UCSD-AML1 (cell line): ENCODE data around the gene FHOD3.

Source experiments
- DNase-seq: peaks from one replicate; lab custom pipeline; 2025; ENCODE audit not compliant: unreplicated experiment; lab: John Stamatoyannopoulos, UW

The FHOD3 gene

GRCh38 chr18:36465276-36465675 is 167.8 kb downstream of the FHOD3 start:
- no peak for DNase-seq

DNA sequence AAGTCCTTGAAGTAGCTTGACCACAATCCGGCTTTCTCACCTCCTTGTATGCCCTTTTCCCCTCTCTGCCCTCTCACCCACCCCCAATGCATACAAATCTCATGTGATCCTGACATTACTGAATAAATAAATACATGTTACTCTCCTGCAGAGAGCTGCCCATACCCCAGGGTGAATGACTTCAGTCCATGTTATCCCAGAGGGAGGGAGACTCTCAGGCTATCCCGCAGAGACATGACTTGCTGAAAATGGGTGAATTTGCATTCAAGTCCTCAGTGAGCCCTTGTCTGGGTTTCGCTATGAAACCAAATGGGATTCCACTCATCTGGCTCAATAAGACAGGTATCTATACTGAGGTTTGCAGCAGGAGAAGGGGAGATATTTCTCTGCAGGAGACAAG is 168.5 kb downstream of the FHOD3 start:
- no peak for DNase-seq

DNA sequence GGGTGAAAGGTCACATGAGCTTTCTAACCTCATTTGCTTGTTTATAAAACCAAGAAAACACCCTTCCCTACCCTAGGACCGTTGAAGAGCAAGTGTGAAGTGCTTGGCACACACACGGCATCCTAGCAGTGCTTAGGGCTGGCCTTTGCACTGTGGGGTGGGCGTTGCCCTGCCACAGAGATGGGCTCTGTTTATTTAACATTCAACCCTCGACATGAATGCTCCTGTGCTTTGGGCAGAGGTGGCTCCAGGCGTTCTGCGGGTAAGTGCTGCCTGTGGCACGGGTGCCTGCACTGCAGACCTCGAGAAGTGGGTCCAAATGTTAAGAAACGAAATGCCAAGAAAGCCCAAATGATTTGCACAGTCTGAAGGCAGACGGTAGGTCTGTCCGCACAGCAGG is 170.1 kb downstream of the FHOD3 start:
- DNase-seq: no peak

DNA sequence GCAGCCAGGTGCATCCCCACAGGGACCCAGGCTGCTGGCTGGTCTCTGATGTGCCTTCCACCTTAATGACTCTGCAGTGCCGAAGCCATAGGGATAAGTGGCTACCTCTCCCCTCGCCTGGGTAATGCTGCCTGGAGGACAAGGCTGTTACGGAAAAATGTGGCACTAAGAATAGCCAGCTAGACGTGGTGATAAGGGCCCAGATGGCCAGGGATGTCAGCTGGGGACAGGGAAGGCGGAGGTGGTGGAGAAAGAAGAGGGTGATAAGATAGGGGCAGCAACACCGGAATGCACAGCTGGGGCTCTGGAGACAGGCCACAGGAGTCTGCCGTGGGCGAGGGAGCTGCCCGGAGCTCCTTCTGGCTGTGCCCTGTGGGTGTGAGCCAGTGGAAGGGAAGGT is 170.6 kb downstream of the FHOD3 start:
- DNase-seq: no peak

DNA sequence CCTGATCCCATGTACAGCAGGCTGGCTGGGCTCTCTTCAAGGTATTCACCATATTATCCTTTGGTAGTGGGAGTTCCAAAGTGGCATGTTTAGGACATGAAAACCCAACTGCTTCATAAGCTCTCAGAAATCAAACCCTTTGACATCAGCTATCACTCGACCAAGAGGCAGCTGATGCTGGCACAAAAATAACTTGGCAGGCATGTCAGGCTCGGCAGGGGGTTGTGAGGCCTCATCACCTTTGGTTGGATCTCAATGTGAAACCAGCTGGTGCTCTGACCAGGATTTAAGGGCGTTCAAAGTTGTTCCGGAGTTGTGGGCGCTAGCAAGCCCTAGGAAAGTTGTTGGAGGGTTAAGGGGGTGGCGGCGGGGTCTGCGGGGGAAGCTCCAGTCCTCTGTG is 171.9 kb downstream of the FHOD3 start:
- no peak for DNase-seq

DNA sequence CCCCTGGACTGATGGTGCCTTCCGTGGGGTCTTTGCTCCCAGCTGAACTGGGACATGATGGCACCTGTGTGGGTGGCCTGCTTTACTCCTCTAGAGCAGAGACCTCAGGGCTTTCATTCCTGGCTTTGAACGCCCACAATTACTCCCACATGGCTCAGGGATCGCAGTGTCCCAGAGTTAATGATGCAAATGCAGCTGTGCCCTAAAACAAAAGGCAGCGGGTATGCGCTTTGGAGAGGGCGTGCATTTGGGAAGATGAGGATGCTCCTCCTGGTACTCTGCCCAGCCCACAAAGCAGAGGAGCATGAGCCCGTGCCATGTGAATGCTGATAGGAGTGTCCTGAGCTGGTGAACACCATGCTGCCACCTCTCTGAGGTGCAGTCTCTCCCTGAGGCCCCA is 173.4 kb downstream of the FHOD3 start:
- DNase-seq: no peak

DNA sequence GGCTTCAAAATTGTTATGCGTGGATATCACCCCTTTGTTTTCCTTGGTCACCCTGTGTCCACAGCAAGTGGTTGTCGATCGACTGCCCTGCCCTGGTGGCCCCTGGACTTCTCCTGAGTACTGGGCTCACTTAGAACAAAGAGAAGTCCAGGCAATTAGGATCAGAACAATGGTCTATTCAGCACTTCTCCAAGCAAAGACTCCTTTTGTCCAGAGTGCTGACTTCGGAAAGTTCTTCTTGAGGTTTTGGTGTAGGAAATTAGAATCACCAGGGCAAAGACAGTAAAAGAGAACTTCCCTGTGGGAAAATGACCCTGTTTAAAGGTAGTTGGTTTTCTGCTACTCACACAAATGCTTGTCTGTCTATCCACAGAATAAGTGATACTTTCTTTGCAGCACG is 173.9 kb downstream of the FHOD3 start:
- no peak for DNase-seq

GRCh38 chr18:36476433-36476832 is 178.9 kb downstream of the FHOD3 start:
- DNase-seq: no peak

GRCh38 chr18:36477776-36478175 is 180.3 kb downstream of the FHOD3 start:
- DNase-seq: no peak

- DNase-seq: no peak
These were observed 183.7 kb downstream of the FHOD3 start for GRCh38 chr18:36481201-36481657.

- no peak for DNase-seq
These were observed 184.4 kb downstream of the FHOD3 start for GRCh38 chr18:36481935-36482334.

- DNase-seq: peak; percentile 44
These were observed 187.1 kb downstream of the FHOD3 start for GRCh38 chr18:36484591-36484990.

DNA sequence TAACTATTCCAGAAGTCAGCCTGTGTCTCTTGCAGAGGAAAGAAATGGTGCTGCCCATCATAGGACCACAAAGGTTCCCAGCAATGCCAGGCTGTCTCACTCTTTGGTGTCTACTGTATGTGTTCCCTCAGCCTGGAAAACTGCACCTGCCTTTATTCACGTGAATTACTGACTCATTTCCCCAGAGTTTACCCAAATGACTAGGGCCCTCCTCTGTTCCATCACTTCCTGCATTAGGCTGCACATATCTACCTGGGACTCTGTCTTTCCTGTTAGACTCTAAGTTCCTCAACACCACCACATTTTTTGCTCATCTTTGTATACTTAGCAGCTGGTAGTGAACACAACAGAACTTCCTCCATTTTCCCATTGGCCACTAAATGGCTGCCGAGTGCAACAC is 188.3 kb downstream of the FHOD3 start:
- DNase-seq: no peak

DNA sequence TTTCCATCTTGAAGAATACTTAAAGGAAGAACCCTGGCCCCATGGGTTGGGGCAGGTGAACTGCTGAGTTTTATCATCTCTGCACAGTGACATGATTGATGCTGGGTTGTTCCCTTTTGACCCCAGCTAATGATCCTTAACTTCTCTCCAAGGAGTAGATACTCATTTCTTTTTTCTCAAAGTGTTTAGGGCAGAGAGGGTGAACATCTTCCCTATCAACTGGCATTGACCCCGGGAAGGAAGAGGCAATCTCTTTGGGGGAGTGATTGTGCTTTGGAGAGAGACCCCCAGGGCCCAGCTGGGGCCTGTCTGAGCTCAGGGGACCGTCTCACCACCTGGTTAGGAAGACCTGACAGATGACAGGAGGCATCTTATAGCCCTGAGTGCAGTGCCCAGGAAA is 190.6 kb downstream of the FHOD3 start:
- DNase-seq: no peak

DNA sequence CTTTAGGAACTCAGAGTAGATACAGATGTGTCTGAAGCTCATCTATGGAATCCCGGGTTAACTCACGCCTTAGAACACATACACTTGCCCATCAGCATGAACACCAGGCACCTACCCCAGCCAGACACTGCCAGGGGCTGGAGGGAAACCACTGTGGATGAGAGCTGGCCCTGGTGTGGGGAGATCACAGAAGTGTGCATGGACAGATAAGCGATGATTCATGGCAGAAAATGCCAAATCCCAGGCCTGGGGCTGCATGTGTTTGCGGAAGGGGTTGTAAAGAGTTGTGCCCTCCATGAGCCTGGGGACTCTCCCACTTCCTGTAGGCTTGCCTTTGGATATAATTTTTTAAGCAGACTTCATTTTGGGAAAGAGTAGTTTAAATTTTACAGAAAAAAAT is 193.4 kb downstream of the FHOD3 start:
- DNase-seq: no peak

- DNase-seq: no peak
These were observed 195.3 kb downstream of the FHOD3 start for GRCh38 chr18:36492604-36493329.

GRCh38 chr18:36493349-36494159 is 196.0 kb downstream of the FHOD3 start:
- no peak for DNase-seq

- no peak for DNase-seq
These were observed 196.6 kb downstream of the FHOD3 start for GRCh38 chr18:36494160-36494437.

GRCh38 chr18:36496022-36496421 is 198.5 kb downstream of the FHOD3 start:
- peak; percentile 41 for DNase-seq

DNA sequence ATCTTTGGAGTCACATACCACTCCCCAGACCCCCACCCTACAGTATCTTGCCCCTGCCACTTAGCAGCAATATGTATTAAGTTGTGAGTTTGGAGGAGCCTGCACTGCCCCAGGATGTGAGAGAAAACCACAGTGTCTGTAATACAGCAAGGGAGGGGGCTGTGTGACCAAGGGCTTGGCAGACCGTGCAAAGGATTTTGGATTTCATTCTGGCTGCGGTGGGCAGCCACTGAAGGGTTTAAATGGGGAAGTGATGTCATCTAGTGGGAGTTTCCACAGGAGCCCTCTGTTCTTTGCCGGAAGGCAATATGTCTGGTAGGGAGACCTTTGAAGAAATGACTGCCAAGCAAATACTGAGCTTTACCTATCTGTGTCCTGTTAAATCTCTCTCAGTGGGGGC is 202.4 kb downstream of the FHOD3 start:
- DNase-seq: peak; percentile 56

GRCh38 chr18:36501100-36501499 is 203.6 kb downstream of the FHOD3 start:
- DNase-seq: no peak

DNA sequence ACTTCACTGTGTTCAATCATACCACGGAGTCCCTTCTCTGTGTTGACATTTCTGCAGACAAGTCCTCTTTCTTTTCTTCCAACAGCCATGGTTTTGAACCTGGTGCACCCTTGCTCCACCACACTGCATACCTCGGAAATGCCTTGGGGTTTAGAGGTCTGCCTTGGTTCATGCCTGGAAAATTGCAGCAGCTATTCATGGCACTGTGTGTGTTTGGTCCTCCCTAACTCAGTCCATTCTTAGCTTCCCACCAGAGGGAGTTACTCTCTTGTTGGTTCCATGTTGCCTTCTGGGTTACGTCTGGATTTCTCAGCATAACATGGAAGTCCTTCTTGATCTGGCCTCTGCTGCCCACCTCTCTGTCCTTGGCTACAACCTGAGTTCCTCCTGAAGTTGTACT is 206.0 kb downstream of the FHOD3 start:
- no peak for DNase-seq

DNA sequence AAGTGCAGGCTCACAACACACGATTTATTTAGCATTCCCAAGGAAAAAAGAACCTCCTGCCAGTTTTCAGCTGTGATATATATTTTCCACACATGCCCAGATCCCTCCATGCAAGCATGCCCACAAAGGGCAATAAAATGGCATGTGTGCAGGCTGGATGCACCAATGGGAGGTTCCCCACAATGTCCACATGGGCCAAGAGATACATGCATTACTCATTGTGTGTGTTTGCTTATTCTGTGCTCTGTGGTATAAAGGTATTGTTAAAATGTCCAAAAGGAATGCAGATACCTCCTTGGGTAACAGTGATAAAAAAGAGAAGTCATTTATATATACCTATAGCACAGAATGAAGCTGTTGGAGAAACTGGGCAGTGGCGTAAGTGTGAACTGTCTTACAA is 207.4 kb downstream of the FHOD3 start:
- DNase-seq: no peak
